Measurements from ENCODE around the gene FXYD7.

Gene FXYD7

DNA sequence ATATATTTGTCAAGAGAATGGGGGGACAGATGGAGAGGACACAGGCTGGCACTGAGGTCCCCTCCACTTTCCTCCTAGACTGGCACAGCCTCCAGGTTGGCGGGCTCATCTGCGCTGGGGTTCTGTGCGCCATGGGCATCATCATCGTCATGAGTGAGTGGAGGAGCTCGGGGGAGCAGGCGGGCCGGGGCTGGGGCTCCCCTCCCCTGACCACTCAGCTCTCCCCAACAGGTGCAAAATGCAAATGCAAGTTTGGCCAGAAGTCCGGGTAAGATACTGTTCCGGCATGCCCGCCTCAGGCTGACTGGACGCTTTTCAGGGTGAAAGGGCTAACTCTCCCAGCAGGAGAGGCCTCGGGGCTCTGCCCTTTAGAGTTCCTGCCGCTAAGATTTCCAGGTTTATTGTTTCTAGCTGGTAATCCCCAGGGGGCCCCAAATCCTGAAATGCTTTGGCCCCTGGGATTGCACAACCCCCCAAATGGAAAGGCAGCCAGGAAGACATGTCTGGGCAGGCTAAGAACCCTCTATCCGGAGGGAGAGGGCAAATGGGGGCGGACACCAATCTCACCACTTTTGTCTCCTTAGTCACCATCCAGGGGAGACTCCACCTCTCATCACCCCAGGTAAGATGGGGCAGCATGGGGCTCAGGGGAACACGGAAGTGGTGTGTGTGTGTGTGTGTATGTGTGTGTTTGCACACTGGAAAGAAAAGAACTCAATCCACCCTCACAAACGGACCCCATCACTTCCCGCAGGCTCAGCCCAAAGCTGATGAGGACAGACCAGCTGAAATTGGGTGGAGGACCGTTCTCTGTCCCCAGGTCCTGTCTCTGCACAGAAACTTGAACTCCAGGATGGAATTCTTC lies 20.1 kb upstream of the FXYD7 start:
- H3K4me3 ChIP-seq (ENCODE audit: low read length) = no peak overlapping the region
- TF ChIP-seq, protein P1, sequence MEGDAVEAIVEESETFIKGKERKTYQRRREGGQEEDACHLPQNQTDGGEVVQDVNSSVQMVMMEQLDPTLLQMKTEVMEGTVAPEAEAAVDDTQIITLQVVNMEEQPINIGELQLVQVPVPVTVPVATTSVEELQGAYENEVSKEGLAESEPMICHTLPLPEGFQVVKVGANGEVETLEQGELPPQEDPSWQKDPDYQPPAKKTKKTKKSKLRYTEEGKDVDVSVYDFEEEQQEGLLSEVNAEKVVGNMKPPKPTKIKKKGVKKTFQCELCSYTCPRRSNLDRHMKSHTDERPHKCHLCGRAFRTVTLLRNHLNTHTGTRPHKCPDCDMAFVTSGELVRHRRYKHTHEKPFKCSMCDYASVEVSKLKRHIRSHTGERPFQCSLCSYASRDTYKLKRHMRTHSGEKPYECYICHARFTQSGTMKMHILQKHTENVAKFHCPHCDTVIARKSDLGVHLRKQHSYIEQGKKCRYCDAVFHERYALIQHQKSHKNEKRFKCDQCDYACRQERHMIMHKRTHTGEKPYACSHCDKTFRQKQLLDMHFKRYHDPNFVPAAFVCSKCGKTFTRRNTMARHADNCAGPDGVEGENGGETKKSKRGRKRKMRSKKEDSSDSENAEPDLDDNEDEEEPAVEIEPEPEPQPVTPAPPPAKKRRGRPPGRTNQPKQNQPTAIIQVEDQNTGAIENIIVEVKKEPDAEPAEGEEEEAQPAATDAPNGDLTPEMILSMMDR (conservative IDR thresholded peaks at IDR 0.05; ENCODE audit: low read length) = no peak
- DNase-seq (ENCODE audit: low read depth) = no peak

DNA sequence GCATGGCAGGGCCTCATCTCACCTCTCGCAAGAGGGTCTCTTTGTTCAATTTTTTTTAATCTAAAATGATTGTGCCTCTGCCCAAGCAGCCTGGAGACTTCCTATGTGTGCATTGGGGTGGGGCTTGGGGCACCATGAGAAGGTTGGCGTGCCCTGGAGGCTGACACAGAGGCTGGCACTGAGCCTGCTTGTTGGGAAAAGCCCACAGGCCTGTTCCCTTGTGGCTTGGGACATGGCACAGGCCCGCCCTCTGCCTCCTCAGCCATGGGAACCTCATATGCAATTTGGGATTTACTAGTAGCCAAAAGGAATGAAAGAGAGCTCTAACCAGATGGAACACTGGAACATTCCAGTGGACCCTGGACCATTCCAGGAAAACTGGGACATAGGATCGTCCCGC lies 19.5 kb upstream of the FXYD7 start:
- peak overlapping the region; percentile 78 for H3K4me3 ChIP-seq (ENCODE audit: low read length)
- DNase-seq (ENCODE audit: low read depth) = peak; percentile 73
- TF ChIP-seq, protein P1 (conservative IDR thresholded peaks at IDR 0.05; ENCODE audit: low read length) = no peak

DNA sequence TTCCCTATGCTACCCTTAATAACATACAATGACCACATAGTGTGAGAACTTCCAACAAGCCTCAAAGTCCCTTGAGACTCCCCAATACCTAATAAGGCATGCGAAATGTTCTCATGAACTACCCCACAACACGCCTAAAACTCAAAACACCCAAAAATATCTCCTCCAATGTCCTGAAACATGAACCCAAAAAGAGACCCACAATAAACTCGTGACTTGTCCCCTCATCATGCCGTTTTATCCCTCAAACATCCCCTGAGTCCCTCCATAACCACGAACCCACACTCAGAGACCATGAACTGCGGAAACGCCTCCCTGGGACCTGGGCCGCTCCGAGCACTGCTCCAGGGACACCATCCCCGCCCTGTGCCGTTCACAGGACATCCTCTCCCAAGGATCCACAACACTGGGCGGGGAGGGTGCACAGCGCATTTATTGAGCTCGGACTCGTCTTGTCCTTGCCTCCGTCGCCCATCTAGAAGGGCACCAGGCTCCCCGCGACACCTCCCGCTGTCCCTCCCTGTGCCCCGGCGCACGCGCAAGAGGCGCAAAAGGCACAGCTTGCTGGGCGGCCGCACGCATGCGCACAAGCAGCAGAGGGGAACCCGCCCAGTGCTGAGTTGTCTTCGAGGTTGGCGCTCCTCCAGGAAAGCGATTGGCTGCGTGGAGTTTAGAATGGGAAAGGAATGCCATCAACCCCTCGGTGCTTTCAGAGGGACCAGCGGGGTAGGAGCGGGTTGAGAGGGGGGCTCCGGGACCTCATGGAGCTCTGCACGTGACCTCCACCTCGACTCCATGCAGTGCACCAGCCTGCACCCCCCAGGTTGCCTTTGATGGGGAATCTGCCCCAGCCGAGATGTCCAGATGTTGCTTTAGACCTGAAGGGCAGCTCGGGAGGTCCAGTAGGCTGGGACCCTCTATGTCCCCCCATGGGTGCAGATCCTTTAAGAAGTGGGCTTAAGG lies 18.7 kb upstream of the FXYD7 start:
- DNase-seq (ENCODE audit: low read depth) = peak; percentile 90
- H3K4me3 ChIP-seq (ENCODE audit: low read length) = peak overlapping the region; percentile 78
- TF ChIP-seq, protein P1 (conservative IDR thresholded peaks at IDR 0.05; ENCODE audit: low read length) = no peak

DNA sequence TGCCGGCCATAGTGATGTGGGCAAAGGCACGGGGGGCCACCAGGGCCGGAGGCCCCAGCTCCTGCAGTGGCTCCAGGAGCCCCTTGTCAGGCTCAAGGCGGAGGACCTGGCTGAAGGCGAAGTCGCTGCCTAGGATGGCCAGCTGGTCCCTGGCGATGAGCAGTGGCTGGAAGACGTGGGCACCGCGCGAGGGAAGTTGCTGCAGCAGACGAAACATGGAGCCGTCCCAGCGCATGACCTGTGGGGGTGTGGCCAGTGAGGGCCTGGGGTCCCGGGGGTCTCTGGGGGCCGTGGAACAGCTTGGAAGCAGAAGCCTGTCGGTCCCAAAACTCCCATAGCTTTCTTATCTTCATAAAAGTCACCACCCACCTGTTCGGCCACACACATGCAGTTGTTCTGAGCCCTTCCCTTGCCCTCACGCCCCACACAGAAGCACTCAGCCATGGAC lies 17.8 kb upstream of the FXYD7 start:
- no peak overlapping the region for H3K4me3 ChIP-seq (ENCODE audit: low read length)
- TF ChIP-seq, protein P1 (conservative IDR thresholded peaks at IDR 0.05; ENCODE audit: low read length) = no peak
- DNase-seq (ENCODE audit: low read depth) = no peak

DNA sequence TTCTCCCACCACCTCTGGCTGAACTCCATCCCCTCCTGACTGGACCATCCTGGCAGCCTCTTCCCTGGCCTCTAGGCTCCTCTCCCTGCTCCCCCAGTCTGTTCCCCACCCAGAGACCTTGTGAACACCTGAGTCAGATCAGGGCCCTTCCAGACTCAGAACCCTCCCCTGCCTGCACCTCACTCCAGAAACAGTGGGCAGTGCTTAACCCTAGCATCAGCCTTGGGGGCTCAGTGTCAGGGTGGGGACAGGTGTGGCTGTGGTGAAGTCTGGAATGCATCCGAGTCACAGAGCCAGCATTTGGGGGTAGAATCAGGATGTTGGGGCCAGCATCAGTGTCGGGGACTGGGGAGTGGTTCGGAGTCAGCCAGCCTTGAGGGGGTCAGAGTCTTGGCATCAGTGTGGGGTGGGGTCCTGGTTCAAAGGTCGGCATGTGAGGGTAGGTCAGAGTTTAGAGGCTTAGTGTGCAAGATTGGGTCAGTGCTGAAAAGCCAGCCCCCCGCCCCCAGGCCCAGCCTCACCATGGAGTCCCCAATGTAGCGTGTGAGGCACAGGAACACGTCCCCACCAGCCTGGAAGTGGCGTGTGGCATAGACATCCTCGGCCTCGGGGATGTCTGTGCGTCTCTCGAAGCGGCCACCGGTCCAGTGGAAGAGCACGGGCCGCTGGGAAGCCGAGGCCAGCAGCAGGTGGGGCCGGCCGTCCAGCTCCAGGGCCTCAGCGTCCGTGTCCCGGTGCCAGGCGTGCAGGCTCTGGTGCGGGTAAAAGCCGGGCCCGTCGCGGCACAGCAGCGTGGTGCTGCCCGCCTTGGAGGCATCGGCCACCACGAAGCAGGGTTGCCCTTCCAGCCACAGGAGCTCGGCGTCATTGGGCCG lies 17.1 kb upstream of the FXYD7 start:
- DNase-seq (ENCODE audit: low read depth) = no peak
- no peak overlapping the region for H3K4me3 ChIP-seq (ENCODE audit: low read length)
- TF ChIP-seq, protein P1 (conservative IDR thresholded peaks at IDR 0.05; ENCODE audit: low read length) = no peak

DNA sequence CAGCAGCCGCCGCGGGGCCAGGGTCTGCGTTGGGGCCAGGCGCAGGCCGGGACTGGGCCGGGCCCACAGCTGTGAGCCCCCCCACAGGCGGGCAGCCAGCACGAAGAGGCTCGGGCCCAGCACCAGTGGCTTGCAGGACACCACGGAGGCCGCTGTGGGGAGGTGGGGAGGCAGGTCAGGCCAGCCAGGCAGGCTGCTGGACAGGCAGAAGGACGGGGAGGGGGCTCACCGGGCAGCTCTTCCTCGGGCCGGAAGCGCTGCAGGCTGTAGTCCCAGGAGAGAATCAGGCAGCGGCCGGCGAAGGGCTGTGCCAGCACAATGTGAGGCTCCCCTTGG lies 16.5 kb upstream of the FXYD7 start:
- TF ChIP-seq, protein P1 (conservative IDR thresholded peaks at IDR 0.05; ENCODE audit: low read length) = no peak
- DNase-seq (ENCODE audit: low read depth) = no peak
- H3K4me3 ChIP-seq (ENCODE audit: low read length) = no peak overlapping the region
